Hepatocyte (in vitro differentiated cells): ENCODE measurements around the gene CARMIL1. TPM values are rescaled to one million over a fixed set of nuclear protein-coding genes. Genes with fewer than 3 reads are reported as not detected.
A peak's percentile ranks its signal among the peaks of the same experiment; 100 is the strongest.

Source experiments
- DNase-seq: peaks from one replicate; pipeline ENCODE4 v3.0.0-alpha.2; 2016; ENCODE audit warnings: low spot score
- H2AFZ ChIP-seq: fragments of 200-600 bp; sonication (generic); 2 replicates; pipeline ENCODE4 v1.6.0; 2016; ENCODE audit warnings: antibody characterized with exemption, mild to moderate bottlenecking
- H3K27ac ChIP-seq: fragments of 200-600 bp; sonication (generic); 2 replicates; pipeline ENCODE4 v1.5.1; 2016; ENCODE audit warnings: mild to moderate bottlenecking
- H3K27me3 ChIP-seq: fragments of 200-600 bp; sonication (generic); 2 replicates; pipeline ENCODE4 v1.6.1; 2016
- H3K36me3 ChIP-seq: fragments of 200-600 bp; sonication (generic); replicated peaks from 2 replicates; pipeline ENCODE4 v1.5.1; 2016; ENCODE audit warnings: low read depth; ENCODE audit not compliant: insufficient read depth
- H3K4me1 ChIP-seq: fragments of 200-600 bp; sonication (generic); 2 replicates; pipeline ENCODE4 v1.5.1; 2016; ENCODE audit warnings: mild to moderate bottlenecking, moderate library complexity; ENCODE audit not compliant: insufficient read depth
- H3K4me2 ChIP-seq: fragments of 200-600 bp; sonication (generic); 2 replicates; pipeline ENCODE4 v1.6.0; 2016
- H3K4me3 ChIP-seq: fragments of 200-600 bp; sonication (generic); 2 replicates; pipeline ENCODE4 v1.5.1; 2016; ENCODE audit warnings: mild to moderate bottlenecking
- H3K79me2 ChIP-seq: fragments of 200-600 bp; sonication (generic); 2 replicates; pipeline ENCODE4 v1.6.0; 2017; ENCODE audit warnings: mild to moderate bottlenecking
- H3K9me2 ChIP-seq: fragments of 200-600 bp; sonication (generic); replicated peaks from 2 replicates; pipeline ENCODE4 v1.6.0; 2017; ENCODE audit warnings: mild to moderate bottlenecking; ENCODE audit not compliant: insufficient read depth
- H3K9me3 ChIP-seq: fragments of 200-600 bp; sonication (generic); 2 replicates; pipeline ENCODE4 v1.5.1; 2016; ENCODE audit warnings: low read depth, mild to moderate bottlenecking
- H4K20me1 ChIP-seq: fragments of 200-600 bp; sonication (generic); 2 replicates; pipeline ENCODE4 v1.6.0; 2016; ENCODE audit warnings: mild to moderate bottlenecking; ENCODE audit not compliant: insufficient read depth, poor library complexity, severe bottlenecking
- CTCF ChIP-seq: fragments of 200-600 bp; sonication (generic); IDR thresholded peaks from 2 replicates; pipeline ENCODE4 v1.5.1; 2016; ENCODE audit warnings: antibody characterized with exemption, mild to moderate bottlenecking; ENCODE audit not compliant: poor library complexity
- EZH2 ChIP-seq: fragments of 200-600 bp; sonication (generic); IDR thresholded peaks from 2 replicates; pipeline ENCODE4 v1.6.1; 2016; ENCODE audit warnings: antibody characterized with exemption, mild to moderate bottlenecking, borderline replicate concordance
- EZH2phosphoT487 ChIP-seq: fragments of 200-600 bp; sonication (generic); IDR thresholded peaks from one replicate; pipeline ENCODE4 v1.6.1; 2018; ENCODE audit warnings: antibody characterized with exemption, mild to moderate bottlenecking, low read depth, moderate library complexity; ENCODE audit not compliant: unreplicated experiment, severe bottlenecking
- WGBS: methylation state at CpG from one replicate; pipeline ENCODE4 v1.1.6; 2016; ENCODE audit warnings: low lambda C conversion rate; ENCODE audit errors: missing lambda C conversion rate; 5-methylcytosine and 5-hydroxymethylcytosine counted together
- polyA plus RNA-seq: library from polyadenylated mRNA; unstranded; fragments of >200 nt; fragmentation: Nextera tagmentation; extraction: Ambion mirVana; gene quantifications from 2 replicates; pipeline ENCODE4 v1.2.1, GENCODE V29; 2016
- total RNA-seq: library from RNA; depleted of rRNA; stranded (reverse); fragments of >200 nt; gene quantifications from 2 replicates; pipeline ENCODE4 v1.2.3, GENCODE V29; 2014

The CARMIL1 gene
- total and polyA plus RNA-seq, 2 experiments from 2014 or later, result 19.5 to 40.6 TPM

- Histone ChIP-seq H2AFZ (no peak overlapping the region), H3K79me2 (no peaks in the 10 kb centered on the region), H3K9me2 (no peaks in the 10 kb centered on the region), H3K27ac (no peak overlapping the region), H3K36me3 (no peaks in the 10 kb centered on the region), H3K9me3 (no peaks in the 10 kb centered on the region), H3K27me3 (no peaks in the 10 kb centered on the region), H3K4me3 (no peak overlapping the region), H3K4me1 (no peaks in the 10 kb centered on the region), H4K20me1 (no peaks in the 10 kb centered on the region), H3K4me2 (no peak overlapping the region)
- no peak for DNase-seq
- TF ChIP-seq CTCF (no peak), EZH2phosphoT487 (no peak), EZH2 (no peak)
- 66% methylated on average over 4 of the region's 4 CpGs for WGBS
Observed at GRCh38 chr6:25599516-25600085, 320.4 kb downstream of the CARMIL1 start.

GRCh38 chr6:25601800-25602673 lies 322.9 kb downstream of the CARMIL1 start:
- no peaks in the 10 kb centered on the region for H3K9me3 ChIP-seq
- H4K20me1 ChIP-seq, result no peaks in the 10 kb centered on the region
- no peaks in the 10 kb centered on the region for H3K4me1 ChIP-seq
- peak; percentile 72 for DNase-seq
- H3K9me2 ChIP-seq, result no peaks in the 10 kb centered on the region
- H3K4me3 ChIP-seq, result no peak overlapping the region
- H3K36me3 ChIP-seq, result no peaks in the 10 kb centered on the region
- peak overlapping the region; percentile 13 for H3K4me2 ChIP-seq
- TF ChIP-seq EZH2 (no peak), CTCF (peak; percentile 67)
- no peak overlapping the region for H2AFZ ChIP-seq
- H3K27me3 ChIP-seq, result no peaks in the 10 kb centered on the region
- H3K27ac ChIP-seq, result peak overlapping the region; percentile 28
- WGBS, result 25% methylated on average over 4 of the region's 4 CpGs
- no peaks in the 10 kb centered on the region for H3K79me2 ChIP-seq

- 91% methylated on average over 1 of the region's 1 CpG for WGBS
Observed at GRCh38 chr6:25602674-25602982, 323.5 kb downstream of the CARMIL1 start.

More at GRCh38 chr6:25602674-25602982, 323.5 kb downstream of the CARMIL1 start:
- Histone ChIP-seq H3K27ac (no peak overlapping the region), H3K4me3 (no peak overlapping the region), H3K9me3 (no peaks in the 10 kb centered on the region), H3K36me3 (no peaks in the 10 kb centered on the region), H3K27me3 (no peaks in the 10 kb centered on the region), H2AFZ (no peak overlapping the region), H3K9me2 (no peaks in the 10 kb centered on the region), H3K4me2 (no peak overlapping the region), H3K79me2 (no peaks in the 10 kb centered on the region), H3K4me1 (no peaks in the 10 kb centered on the region), H4K20me1 (no peaks in the 10 kb centered on the region)
- no peak for DNase-seq
- TF ChIP-seq EZH2, result no peak
- TF ChIP-seq CTCF, result no peak
- TF ChIP-seq EZH2phosphoT487, result no peak
